Suprapubic skin (tissue), 4 donors: ENCODE data around the gene HMCES. TPM values are rescaled to one million over a fixed set of nuclear protein-coding genes. Genes with fewer than 3 reads are reported as not detected.

Experiments
- DNase-seq, 2 donors: peaks; one replicate each; pipeline ENCODE4 v3.0.0-alpha.2; 2019; ENCODE audit warnings: low spot score in 2 of 2
- H3K27ac ChIP-seq: fragments of 200-600 bp; sonication (generic); one replicate; pipeline ENCODE4 v1.5.1; 2019
- H3K27me3 ChIP-seq: fragments of 200-600 bp; sonication (generic); one replicate; pipeline ENCODE4 v1.5.1; 2019
- H3K36me3 ChIP-seq: fragments of 200-600 bp; sonication (generic); one replicate; pipeline ENCODE4 v1.5.1; 2019
- H3K4me1 ChIP-seq: fragments of 200-600 bp; sonication (generic); one replicate; pipeline ENCODE4 v1.5.1; 2019
- H3K4me3 ChIP-seq: fragments of 200-600 bp; sonication (generic); one replicate; pipeline ENCODE4 v1.5.1; 2019; ENCODE audit warnings: mild to moderate bottlenecking
- H3K9me3 ChIP-seq: fragments of 200-600 bp; sonication (generic); one replicate; pipeline ENCODE4 v1.5.1; 2019
- EP300 ChIP-seq: sonication (generic); formaldehyde crosslinking; IDR thresholded peaks from one replicate; pipeline ENCODE4 v1.6.1; 2017; ENCODE audit warnings: antibody characterized with exemption
- POLR2A ChIP-seq, 2 donors: fragments of 450-650 bp; IDR thresholded peaks; one replicate each; pipeline ENCODE4 v1.6.1; 2017; ENCODE audit warnings: antibody characterized with exemption in 2 of 2, mild to moderate bottlenecking in 2 of 2, moderate library complexity in 2 of 2
- POLR2AphosphoS5 ChIP-seq, 3 donors: sonication (generic); formaldehyde crosslinking; IDR thresholded peaks; one replicate each; pipeline ENCODE4 v1.6.1; 2017; ENCODE audit warnings: antibody characterized with exemption in 3 of 3
- WGBS: methylation state at CpG from one replicate; pipeline ENCODE4 v1.1.5; 2018; 5-methylcytosine and 5-hydroxymethylcytosine counted together
- total RNA-seq, 4 donors: library from RNA; depleted of rRNA; stranded (reverse); fragments of >200 nt; gene quantifications; one replicate each; pipeline ENCODE4 v1.1.0, GENCODE V29; 2016
- TF ChIP-seq, protein P1 (sequence below), 2 donors: fragments of 200-600 bp in 1 of 2; fragments of 450-650 bp in 1 of 2; sonication (generic) in 1 of 2; IDR thresholded peaks; one replicate each; pipeline ENCODE4 v1.5.1; 2016 to 2019; ENCODE audit warnings: antibody characterized with exemption in 2 of 2, mild to moderate bottlenecking in 1 of 2, moderate library complexity in 1 of 2

The HMCES gene
- total RNA-seq, 4 donors from 2014 or later, result 25.1 to 34.5 (median 32.7) TPM

DNA sequence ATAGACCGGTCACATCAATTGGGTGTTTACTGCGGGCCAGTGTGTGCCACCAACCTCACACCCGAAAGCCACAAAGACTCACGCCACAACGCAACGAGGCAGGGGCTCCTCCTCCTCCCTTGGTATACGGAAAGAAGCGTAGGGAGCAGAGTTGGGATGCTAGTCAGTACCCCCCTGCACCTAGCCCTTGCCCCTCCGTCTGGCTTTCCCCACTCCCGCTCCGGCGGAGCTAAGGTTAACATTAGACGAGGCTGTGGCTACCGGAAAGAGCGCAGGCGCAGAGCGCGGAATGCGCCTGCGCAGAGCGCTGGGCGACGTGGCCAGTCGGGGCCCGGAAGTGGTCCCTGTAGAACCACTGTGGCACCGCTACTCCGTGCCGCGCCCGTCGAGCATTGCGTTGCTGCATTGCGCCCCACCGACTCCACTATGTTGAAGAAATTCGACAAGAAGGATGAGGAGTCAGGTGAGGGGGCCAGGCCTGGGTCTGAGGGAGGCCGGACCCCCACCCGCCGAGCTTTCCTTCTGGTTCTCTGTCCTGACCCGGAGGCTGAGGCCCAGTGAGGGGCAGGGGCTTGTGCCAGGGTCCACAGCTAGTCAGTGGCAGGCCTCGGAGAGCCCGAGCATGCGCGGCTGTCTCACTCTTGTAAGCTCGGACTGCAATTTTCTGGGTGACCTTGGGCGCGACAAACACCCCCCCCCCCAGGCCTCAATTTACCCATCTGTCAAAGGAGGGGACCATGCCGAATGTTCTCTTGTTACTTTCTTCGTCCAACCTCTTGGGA lies 29.2 kb upstream of the HMCES start, which contains the start of gene COPG1:
Gene COPG1 (plus strand): TSS at position 323 of the 782 bp plus-strand sequence. CDS start 104 bp downstream, at position 427.
- peak; percentile 90 to 91 for DNase-seq
- Histone ChIP-seq H3K27ac (peak within 1 kb of the TSS; percentile 88), H3K36me3 (peaks cover 25% of the 10 kb centered on the region), H3K4me1 (peaks cover 46% of the 10 kb centered on the region), H3K4me3 (peak within 1 kb of the TSS; percentile 83), H3K9me3 (no peaks in the 10 kb centered on the region), H3K27me3 (no peaks in the 10 kb centered on the region)
- WGBS, result 2% methylated on average over 19 of the region's 48 CpGs
- peak; percentile 53 to 95 for TF ChIP-seq POLR2A (IDR thresholded peaks at IDR 0.05)
- TF ChIP-seq, protein P1, sequence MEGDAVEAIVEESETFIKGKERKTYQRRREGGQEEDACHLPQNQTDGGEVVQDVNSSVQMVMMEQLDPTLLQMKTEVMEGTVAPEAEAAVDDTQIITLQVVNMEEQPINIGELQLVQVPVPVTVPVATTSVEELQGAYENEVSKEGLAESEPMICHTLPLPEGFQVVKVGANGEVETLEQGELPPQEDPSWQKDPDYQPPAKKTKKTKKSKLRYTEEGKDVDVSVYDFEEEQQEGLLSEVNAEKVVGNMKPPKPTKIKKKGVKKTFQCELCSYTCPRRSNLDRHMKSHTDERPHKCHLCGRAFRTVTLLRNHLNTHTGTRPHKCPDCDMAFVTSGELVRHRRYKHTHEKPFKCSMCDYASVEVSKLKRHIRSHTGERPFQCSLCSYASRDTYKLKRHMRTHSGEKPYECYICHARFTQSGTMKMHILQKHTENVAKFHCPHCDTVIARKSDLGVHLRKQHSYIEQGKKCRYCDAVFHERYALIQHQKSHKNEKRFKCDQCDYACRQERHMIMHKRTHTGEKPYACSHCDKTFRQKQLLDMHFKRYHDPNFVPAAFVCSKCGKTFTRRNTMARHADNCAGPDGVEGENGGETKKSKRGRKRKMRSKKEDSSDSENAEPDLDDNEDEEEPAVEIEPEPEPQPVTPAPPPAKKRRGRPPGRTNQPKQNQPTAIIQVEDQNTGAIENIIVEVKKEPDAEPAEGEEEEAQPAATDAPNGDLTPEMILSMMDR (IDR thresholded peaks at IDR 0.05), result no peak
- peak; percentile 88 to 98 (median 96) for TF ChIP-seq POLR2AphosphoS5 (IDR thresholded peaks at IDR 0.05)

DNA sequence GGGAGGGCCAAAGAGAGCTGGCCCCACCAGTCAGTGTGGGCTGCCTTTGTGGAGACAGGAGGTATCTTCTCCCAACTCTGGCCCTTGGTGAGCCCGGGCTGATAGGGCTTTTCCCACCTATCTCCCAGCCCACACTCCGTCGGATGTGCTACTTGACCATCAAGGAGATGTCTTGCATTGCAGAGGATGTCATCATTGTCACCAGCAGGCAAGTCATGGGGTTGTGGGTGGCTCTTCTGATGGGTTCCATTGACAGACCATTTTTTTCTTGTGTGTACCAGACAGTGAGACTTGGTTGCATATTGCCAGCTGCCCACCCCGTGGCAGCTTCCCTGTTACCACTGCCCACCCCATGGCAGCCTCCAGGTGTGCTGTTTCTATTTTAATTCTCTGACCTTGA lies 25.9 kb upstream of the HMCES start:
- TF ChIP-seq, protein P1 (IDR thresholded peaks at IDR 0.05), result no peak
- TF ChIP-seq POLR2AphosphoS5 (IDR thresholded peaks at IDR 0.05), result no peak
- Histone ChIP-seq H3K9me3 (no peaks in the 10 kb centered on the region), H3K36me3 (peaks cover 58% of the 10 kb centered on the region), H3K4me3 (no peak overlapping the region), H3K27ac (no peak overlapping the region), H3K4me1 (peaks cover 33% of the 10 kb centered on the region), H3K27me3 (no peaks in the 10 kb centered on the region)
- 91% methylated on average over 4 of the region's 4 CpGs for WGBS
- DNase-seq, result no peak

DNA sequence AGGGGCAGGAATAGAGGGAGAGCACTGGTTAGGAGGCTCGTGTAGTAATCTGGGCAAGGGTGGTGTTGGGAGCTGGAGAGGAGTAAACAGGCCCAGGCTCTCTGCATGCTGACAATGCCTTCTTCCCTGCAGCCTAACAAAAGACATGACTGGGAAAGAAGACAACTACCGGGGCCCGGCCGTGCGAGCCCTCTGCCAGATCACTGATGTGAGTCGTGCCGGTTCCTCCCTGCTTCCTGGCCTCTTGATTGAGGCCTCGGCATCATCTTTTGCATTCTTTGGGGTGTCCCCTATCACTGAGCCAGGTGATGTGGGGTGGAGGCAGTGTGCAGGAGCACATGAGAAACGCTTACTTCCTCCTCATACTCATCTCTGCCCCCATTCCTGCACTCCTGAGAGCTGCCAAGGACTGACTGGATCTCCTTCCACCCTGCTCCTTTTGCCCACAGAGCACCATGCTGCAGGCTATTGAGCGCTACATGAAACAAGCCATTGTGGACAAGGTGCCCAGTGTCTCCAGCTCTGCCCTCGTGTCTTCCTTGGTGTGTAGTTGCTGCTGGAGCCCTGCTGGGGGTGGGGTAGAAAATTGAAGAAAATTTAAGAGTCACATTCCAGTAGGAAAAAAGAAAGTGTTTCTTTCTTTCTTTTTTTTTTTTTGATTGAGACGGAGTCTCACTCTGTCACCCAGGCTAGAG lies 24.0 kb upstream of the HMCES start:
- H3K4me3 ChIP-seq, result no peak overlapping the region
- no peak for TF ChIP-seq POLR2AphosphoS5 (IDR thresholded peaks at IDR 0.05)
- TF ChIP-seq EP300, result no peak
- TF ChIP-seq POLR2A (IDR thresholded peaks at IDR 0.05), result no peak
- TF ChIP-seq, protein P1 (IDR thresholded peaks at IDR 0.05), result no peak
- peaks cover 20% of the 10 kb centered on the region for H3K4me1 ChIP-seq
- H3K27me3 ChIP-seq, result no peaks in the 10 kb centered on the region
- 87% methylated on average over 9 of the region's 12 CpGs for WGBS
- no peaks in the 10 kb centered on the region for H3K9me3 ChIP-seq
- DNase-seq, result no peak
- H3K27ac ChIP-seq, result no peak overlapping the region
- H3K36me3 ChIP-seq, result peaks cover 76% of the 10 kb centered on the region

DNA sequence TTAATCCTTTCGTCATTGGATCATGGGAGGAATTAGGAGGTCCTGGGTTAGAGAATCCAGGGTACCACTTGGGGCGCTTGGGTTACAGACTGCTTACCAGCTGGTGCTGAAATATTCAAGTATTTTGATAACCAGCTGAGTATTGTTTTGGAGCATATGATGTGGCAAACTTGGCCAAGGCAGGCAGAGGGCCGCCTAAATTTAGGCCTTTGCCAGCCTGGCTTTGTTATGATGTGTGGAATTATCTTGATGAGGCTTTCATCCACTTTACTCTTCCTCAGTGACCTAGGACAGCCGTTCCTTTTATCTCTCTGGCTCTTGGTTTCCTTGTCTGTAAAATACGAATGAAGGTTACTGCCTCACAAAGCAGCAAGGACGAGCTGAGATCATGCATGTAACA lies 22.4 kb upstream of the HMCES start:
- peaks cover 92% of the 10 kb centered on the region for H3K36me3 ChIP-seq
- no peak overlapping the region for H3K27ac ChIP-seq
- H3K4me1 ChIP-seq, result peaks cover 11% of the 10 kb centered on the region
- 88% methylated on average over 6 of the region's 6 CpGs for WGBS
- H3K9me3 ChIP-seq, result no peaks in the 10 kb centered on the region
- no peak for DNase-seq
- H3K4me3 ChIP-seq, result no peak overlapping the region
- TF ChIP-seq, protein P1 (IDR thresholded peaks at IDR 0.05), result no peak
- TF ChIP-seq POLR2AphosphoS5 (IDR thresholded peaks at IDR 0.05) (no peak), EP300 (no peak), POLR2A (IDR thresholded peaks at IDR 0.05) (no peak)
- H3K27me3 ChIP-seq, result no peaks in the 10 kb centered on the region

DNA sequence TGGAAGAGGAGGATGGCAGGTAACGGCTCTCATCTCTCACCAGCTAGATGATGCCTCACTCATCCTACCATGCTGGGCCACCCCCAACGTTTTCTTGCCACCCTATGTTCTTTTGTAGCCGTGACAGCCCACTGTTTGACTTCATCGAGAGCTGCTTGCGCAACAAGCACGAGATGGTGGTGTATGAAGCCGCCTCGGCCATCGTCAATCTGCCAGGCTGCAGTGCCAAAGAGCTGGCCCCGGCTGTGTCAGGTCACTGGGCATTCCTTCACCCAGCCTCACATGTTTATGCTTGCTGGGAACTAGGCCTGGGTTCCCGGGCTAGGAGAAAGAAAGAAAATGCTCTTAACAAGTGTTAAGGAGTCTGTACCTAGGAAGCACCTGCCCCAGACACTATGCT lies 21.1 kb upstream of the HMCES start:
- 91% methylated on average over 11 of the region's 11 CpGs for WGBS
- no peaks in the 10 kb centered on the region for H3K9me3 ChIP-seq
- peaks cover 99% of the 10 kb centered on the region for H3K36me3 ChIP-seq
- TF ChIP-seq POLR2AphosphoS5 (IDR thresholded peaks at IDR 0.05), result no peak
- TF ChIP-seq, protein P1 (IDR thresholded peaks at IDR 0.05), result no peak
- no peak for TF ChIP-seq EP300
- no peak for TF ChIP-seq POLR2A (IDR thresholded peaks at IDR 0.05)
- no peak overlapping the region for H3K4me3 ChIP-seq
- H3K27ac ChIP-seq, result no peak overlapping the region
- H3K27me3 ChIP-seq, result no peaks in the 10 kb centered on the region
- no peak for DNase-seq
- H3K4me1 ChIP-seq, result no peaks in the 10 kb centered on the region
